Ovary (tissue), 9 donors: Measurements from ENCODE around the gene PLXNA2. TPM values are rescaled to one million over a fixed set of nuclear protein-coding genes. Genes with fewer than 3 reads are reported as not detected.

Experiments used
- DNase-seq, 5 donors: peaks; one replicate each; pipeline ENCODE4 v3.0.0-alpha.2; 2019 to 2020
- H3K27ac ChIP-seq, 2 donors: fragments of 200-600 bp; one replicate each; pipeline versions ENCODE4 v1.5.1 to v1.8.0; 2019 to 2022
- H3K27me3 ChIP-seq: fragments of 200-600 bp; one replicate; pipeline ENCODE4 v1.8.0; 2022
- H3K36me3 ChIP-seq: fragments of 200-600 bp; sonication (generic); one replicate; pipeline ENCODE4 v1.5.1; 2019
- H3K4me1 ChIP-seq: one replicate; pipeline ENCODE4 v1.8.1; 2013; ENCODE audit warnings: mild to moderate bottlenecking, moderate library complexity; ENCODE audit not compliant: insufficient read depth
- H3K4me3 ChIP-seq: fragments of 200-600 bp; sonication (generic); one replicate; pipeline ENCODE4 v1.5.1; 2017
- H3K9me3 ChIP-seq, 2 donors: fragments of 200-600 bp in 1 of 2; sonication (generic) in 1 of 2; one replicate each; pipeline versions ENCODE4 v1.5.1 to v1.8.1; 2013 to 2019; ENCODE audit warnings: mild to moderate bottlenecking in 1 of 2, moderate library complexity in 1 of 2
- EP300 ChIP-seq: sonication (generic); formaldehyde crosslinking; IDR thresholded peaks from one replicate; pipeline ENCODE4 v1.6.1; 2017; ENCODE audit warnings: antibody characterized with exemption
- POLR2A ChIP-seq: fragments of 450-650 bp; IDR thresholded peaks from one replicate; pipeline ENCODE4 v1.6.1; 2017; ENCODE audit warnings: antibody characterized with exemption, mild to moderate bottlenecking, moderate library complexity
- WGBS, 3 donors: extraction: QIAGEN DNeasy Blood & Tissue Kit in 1 of 3; methylation state at CpG; one replicate each; pipeline versions ENCODE4 v1.1.5 to v1.1.7; 2013 to 2017; 5-methylcytosine and 5-hydroxymethylcytosine counted together
- intact Hi-C, 4 donors: fragments of 100-400 bp; cut with DNase I; formaldehyde crosslinking; loops; one replicate each; pipeline versions ENCODE4 v1.11.0 to v1.15.1; 2022 to 2023
- polyA plus RNA-seq, 2 donors: library from polyadenylated mRNA; stranded (reverse); fragments of 200-250 nt in 1 of 2; fragments of 350-450 nt in 1 of 2; fragmentation: Illumina TruSeq in 1 of 2; extraction: RNeasy Lipid Tissue Mini Kit (QIAGEN cat#74804) in 1 of 2; gene quantifications; one replicate each; pipeline ENCODE4 v1.2.3, GENCODE V29; 2013 to 2014
- total RNA-seq, 7 donors: library from RNA; depleted of rRNA in 2 of 7; stranded (reverse); fragments of >200 nt in 2 of 7; fragmentation: NEBNext Ultra II Directional in 3 of 7; extraction: Animal tissue kit (Norgen Biotek cat#: 25700) in 3 of 7; gene quantifications; one replicate each; pipeline versions ENCODE4 v1.1.0 to v1.2.4, GENCODE V29; 2016 to 2023
- TF ChIP-seq, protein P1 (sequence below), 3 donors: fragments of 450-650 bp in 2 of 3; fragments of 200-600 bp in 1 of 3; IDR thresholded peaks; one replicate each; pipeline versions ENCODE4 v1.5.1 to v1.8.0; 2016 to 2022; ENCODE audit warnings: antibody characterized with exemption in 3 of 3, mild to moderate bottlenecking in 1 of 3
- donor health status: DM: no; HTN: no; CAD: no; lungs with moderate emphysema.
- donor health status: DM: no; HTN: no; CAD: no.
- donor health status: Bipolar disorder and iron deficiency.
- donor health status: DM: yes; HTN: yes; CAD: no.
- donor health status: DM: no; HTN: no; CAD: no.
- donor health status: DM: yes; HTN: yes; CAD: no.

Gene PLXNA2
- total and polyA plus RNA-seq, 9 donors, result 10.7 to 71.5 (median 44.0) TPM

DNA sequence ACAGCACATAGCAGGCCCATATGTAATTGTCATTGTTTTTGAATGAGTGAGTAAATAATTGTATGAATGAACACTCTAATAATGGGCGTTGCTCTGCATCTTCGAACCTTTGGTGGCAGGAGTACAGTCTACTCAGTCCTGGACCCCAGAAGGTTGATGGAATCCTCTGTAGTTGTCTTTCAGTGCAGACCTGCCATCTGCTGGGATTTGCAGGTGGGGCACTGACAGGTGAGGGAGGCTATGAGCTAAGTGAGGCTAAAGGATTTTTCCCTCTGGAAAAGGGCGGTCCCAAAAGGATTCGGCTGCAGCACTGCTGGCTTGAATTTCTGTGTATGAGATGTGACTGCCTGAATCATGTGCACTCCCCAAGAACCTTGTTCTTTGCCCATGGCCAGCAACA, 53.4 kb downstream of the PLXNA2 start:
- Histone ChIP-seq H3K27me3 (no peaks in the 10 kb centered on the region), H3K9me3 (no peaks in the 10 kb centered on the region), H3K36me3 (no peaks in the 10 kb centered on the region), H3K4me1 (no peaks in the 10 kb centered on the region), H3K4me3 (no peak overlapping the region), H3K27ac (no peak overlapping the region)
- DNase-seq, result no peak
- TF ChIP-seq, protein P1, sequence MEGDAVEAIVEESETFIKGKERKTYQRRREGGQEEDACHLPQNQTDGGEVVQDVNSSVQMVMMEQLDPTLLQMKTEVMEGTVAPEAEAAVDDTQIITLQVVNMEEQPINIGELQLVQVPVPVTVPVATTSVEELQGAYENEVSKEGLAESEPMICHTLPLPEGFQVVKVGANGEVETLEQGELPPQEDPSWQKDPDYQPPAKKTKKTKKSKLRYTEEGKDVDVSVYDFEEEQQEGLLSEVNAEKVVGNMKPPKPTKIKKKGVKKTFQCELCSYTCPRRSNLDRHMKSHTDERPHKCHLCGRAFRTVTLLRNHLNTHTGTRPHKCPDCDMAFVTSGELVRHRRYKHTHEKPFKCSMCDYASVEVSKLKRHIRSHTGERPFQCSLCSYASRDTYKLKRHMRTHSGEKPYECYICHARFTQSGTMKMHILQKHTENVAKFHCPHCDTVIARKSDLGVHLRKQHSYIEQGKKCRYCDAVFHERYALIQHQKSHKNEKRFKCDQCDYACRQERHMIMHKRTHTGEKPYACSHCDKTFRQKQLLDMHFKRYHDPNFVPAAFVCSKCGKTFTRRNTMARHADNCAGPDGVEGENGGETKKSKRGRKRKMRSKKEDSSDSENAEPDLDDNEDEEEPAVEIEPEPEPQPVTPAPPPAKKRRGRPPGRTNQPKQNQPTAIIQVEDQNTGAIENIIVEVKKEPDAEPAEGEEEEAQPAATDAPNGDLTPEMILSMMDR (IDR thresholded peaks at IDR 0.05), result no peak
- TF ChIP-seq POLR2A (no peak), EP300 (no peak)
- intact Hi-C loops, result no loop called here
- WGBS, 3 donors, result 84 to 89% (median 84%) methylated on average over 4 of the region's 4 CpGs

DNA sequence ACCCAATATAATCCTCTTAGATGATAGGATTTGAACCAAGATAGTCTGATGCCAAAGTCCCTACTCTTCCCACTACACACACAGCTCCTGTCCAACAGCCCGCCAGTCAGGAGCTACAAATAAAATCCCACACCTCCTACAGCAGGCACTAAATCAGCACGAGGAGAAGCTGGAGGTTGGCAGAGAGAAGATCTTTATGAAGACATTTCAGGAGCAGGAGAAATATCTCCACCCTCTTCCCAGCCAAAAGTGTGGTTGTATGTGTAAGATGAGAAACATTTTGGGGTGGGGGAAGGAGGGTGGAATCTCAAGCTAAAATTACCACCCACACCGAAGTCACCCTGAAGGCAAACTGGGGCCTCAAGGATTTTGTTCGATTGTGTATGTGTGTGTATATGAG, 54.5 kb downstream of the PLXNA2 start:
- Histone ChIP-seq H3K27ac (no peak overlapping the region), H3K9me3 (no peaks in the 10 kb centered on the region), H3K4me3 (no peak overlapping the region), H3K36me3 (no peaks in the 10 kb centered on the region), H3K4me1 (peaks cover 4% of the 10 kb centered on the region), H3K27me3 (no peaks in the 10 kb centered on the region)
- DNase-seq, result no peak
- TF ChIP-seq, protein P1 (IDR thresholded peaks at IDR 0.05), result no peak
- no peak for TF ChIP-seq EP300
- no peak for TF ChIP-seq POLR2A
- intact Hi-C loops, result no loop called here
- 76 to 83% (median 82%) methylated on average over 4 of the region's 4 CpGs for WGBS, 3 donors

DNA sequence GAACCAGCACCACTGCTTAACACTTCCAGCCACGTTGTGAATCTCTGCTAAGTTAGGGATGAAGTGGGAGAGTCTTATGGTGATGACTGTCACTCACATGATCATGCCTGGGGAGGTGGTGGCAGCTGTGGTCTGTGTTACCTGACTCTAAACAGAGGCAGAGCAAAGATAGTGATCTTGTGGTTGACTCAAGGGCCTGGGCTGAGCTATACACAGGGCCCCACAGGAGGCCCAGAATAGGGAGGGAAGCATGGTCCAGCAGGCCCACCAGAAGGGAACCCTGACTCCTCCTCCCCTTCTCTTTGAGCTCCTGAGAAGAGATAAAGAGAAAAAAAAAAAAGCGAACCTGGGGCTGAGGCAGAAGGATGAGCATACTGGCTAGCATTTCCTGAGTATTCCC, 55.0 kb downstream of the PLXNA2 start:
- Histone ChIP-seq H3K9me3 (no peaks in the 10 kb centered on the region), H3K27ac (no peak overlapping the region), H3K27me3 (no peaks in the 10 kb centered on the region), H3K4me1 (peaks cover 8% of the 10 kb centered on the region), H3K4me3 (no peak overlapping the region), H3K36me3 (no peaks in the 10 kb centered on the region)
- intact Hi-C loops, result no loop called here
- TF ChIP-seq EP300 (no peak), POLR2A (no peak)
- TF ChIP-seq, protein P1 (IDR thresholded peaks at IDR 0.05), result no peak
- no peak for DNase-seq
- WGBS, 3 donors, result 67 to 81% (median 75%) methylated on average over 2 of the region's 2 CpGs

DNA sequence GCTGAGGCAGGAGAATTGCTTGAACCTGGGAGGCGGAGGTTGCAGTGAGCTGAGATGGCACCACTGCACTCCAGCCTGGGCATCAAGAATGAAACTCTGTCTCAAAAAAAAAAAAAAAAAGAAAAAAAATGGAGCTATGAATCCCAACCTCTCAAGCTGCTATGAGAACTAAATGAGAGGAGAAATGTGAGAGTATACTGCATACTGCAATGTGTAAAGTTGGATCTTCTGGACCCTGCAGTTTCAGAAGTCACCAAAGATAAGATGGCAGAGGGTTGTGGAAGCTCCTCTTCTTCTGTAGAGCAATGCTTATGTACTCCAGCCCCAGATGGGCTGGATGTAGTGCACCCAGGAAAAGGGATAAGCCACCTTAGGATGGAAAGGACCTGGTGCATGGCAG, 55.6 kb downstream of the PLXNA2 start:
- no peaks in the 10 kb centered on the region for H3K9me3 ChIP-seq
- TF ChIP-seq EP300, result no peak
- no peak for TF ChIP-seq POLR2A
- TF ChIP-seq, protein P1 (IDR thresholded peaks at IDR 0.05), result no peak
- H3K4me3 ChIP-seq, result no peak overlapping the region
- no peaks in the 10 kb centered on the region for H3K27me3 ChIP-seq
- H3K4me1 ChIP-seq, result peaks cover 8% of the 10 kb centered on the region
- WGBS, 3 donors, result 96 to 100% (median 97%) methylated on average over 1 of the region's 1 CpG
- intact Hi-C loops, result no loop called here
- no peak overlapping the region for H3K27ac ChIP-seq
- DNase-seq, result no peak
- no peaks in the 10 kb centered on the region for H3K36me3 ChIP-seq
